Adipocyte (in vitro differentiated cells): Measurements from ENCODE around the gene FURIN.
"Not testable (repeated sequence)": the region's sequence is repeated elsewhere in the genome, so short reads cannot be mapped to it uniquely, and the experiment has no call there.

ENCODE experiments used
- DNase-seq: peaks from one replicate; pipeline ENCODE4 v3.0.0-alpha.2; 2015; ENCODE audit warnings: low read depth
- H3K27me3 ChIP-seq: replicated peaks from 2 replicates; pipeline ENCODE4 v1.7.0; 2013; ENCODE audit warnings: mild to moderate bottlenecking, low read length, moderate library complexity; ENCODE audit not compliant: control insufficient read depth, insufficient read depth
- H3K36me3 ChIP-seq: 2 replicates; pipeline ENCODE4 v1.7.0; 2013; ENCODE audit warnings: low read length, mild to moderate bottlenecking, moderate library complexity; ENCODE audit not compliant: control insufficient read depth, insufficient read depth, severe bottlenecking
- H3K4me1 ChIP-seq: 2 replicates; pipeline ENCODE4 v1.7.0; 2013; ENCODE audit warnings: mild to moderate bottlenecking, low read length, moderate library complexity; ENCODE audit not compliant: control insufficient read depth, insufficient read depth
- H3K4me3 ChIP-seq: 2 replicates; pipeline ENCODE4 v1.7.0; 2013; ENCODE audit warnings: mild to moderate bottlenecking, low read length, moderate library complexity
- H3K9ac ChIP-seq: 2 replicates; pipeline ENCODE4 v1.7.0; 2013; ENCODE audit warnings: mild to moderate bottlenecking, low read length, moderate library complexity
- H3K9me3 ChIP-seq: 2 replicates; pipeline ENCODE4 v1.7.0; 2013; ENCODE audit warnings: mild to moderate bottlenecking, low read length, moderate library complexity; ENCODE audit not compliant: control insufficient read depth

The FURIN gene

GRCh38 chr15:90845201-90845949 lies 23.0 kb upstream of the FURIN start:
- Histone ChIP-seq H3K9me3 (no peaks in the 10 kb centered on the region), H3K27me3 (peaks cover 4% of the 10 kb centered on the region), H3K4me1 (peaks cover 7% of the 10 kb centered on the region), H3K9ac (no peak overlapping the region), H3K36me3 (no peaks in the 10 kb centered on the region), H3K4me3 (no peak overlapping the region)
- DNase-seq: peak; percentile 77

GRCh38 chr15:90849424-90849823 lies 19.0 kb upstream of the FURIN start:
- H3K27me3 ChIP-seq, DNase-seq, H3K4me1 ChIP-seq, H3K4me3 ChIP-seq, H3K9me3 ChIP-seq, H3K9ac ChIP-seq, H3K36me3 ChIP-seq: not testable (repeated sequence)

GRCh38 chr15:90851114-90851513 lies 17.3 kb upstream of the FURIN start:
- no peak for DNase-seq
- no peak overlapping the region for H3K9ac ChIP-seq
- no peaks in the 10 kb centered on the region for H3K4me1 ChIP-seq
- no peak overlapping the region for H3K4me3 ChIP-seq
- H3K27me3 ChIP-seq: no peaks in the 10 kb centered on the region
- H3K9me3 ChIP-seq: no peaks in the 10 kb centered on the region
- H3K36me3 ChIP-seq: no peaks in the 10 kb centered on the region

GRCh38 chr15:90851940-90852339 lies 16.4 kb upstream of the FURIN start:
- Histone ChIP-seq H3K4me1 (no peaks in the 10 kb centered on the region), H3K9ac (no peak overlapping the region), H3K9me3 (no peaks in the 10 kb centered on the region), H3K36me3 (no peaks in the 10 kb centered on the region), H3K27me3 (no peaks in the 10 kb centered on the region), H3K4me3 (no peak overlapping the region)
- DNase-seq: no peak

GRCh38 chr15:90855139-90855538 lies 13.2 kb upstream of the FURIN start:
- Histone ChIP-seq H3K4me1 (peaks cover 8% of the 10 kb centered on the region), H3K9me3 (no peaks in the 10 kb centered on the region), H3K36me3 (no peaks in the 10 kb centered on the region), H3K27me3 (no peaks in the 10 kb centered on the region), H3K4me3 (no peak overlapping the region), H3K9ac (no peak overlapping the region)
- no peak for DNase-seq

- no peaks in the 10 kb centered on the region for H3K36me3 ChIP-seq
- no peak overlapping the region for H3K4me3 ChIP-seq
- H3K4me1 ChIP-seq: peaks cover 8% of the 10 kb centered on the region
- H3K27me3 ChIP-seq: no peaks in the 10 kb centered on the region
- H3K9ac ChIP-seq: no peak overlapping the region
- no peaks in the 10 kb centered on the region for H3K9me3 ChIP-seq
- no peak for DNase-seq
Measured at GRCh38 chr15:90857337-90857736, 11.1 kb upstream of the FURIN start.

GRCh38 chr15:90857883-90858443 lies 10.4 kb upstream of the FURIN start:
- DNase-seq: no peak
- H3K4me1 ChIP-seq: peaks cover 12% of the 10 kb centered on the region
- no peak overlapping the region for H3K4me3 ChIP-seq
- H3K9ac ChIP-seq: no peak overlapping the region
- H3K9me3 ChIP-seq: no peaks in the 10 kb centered on the region
- no peaks in the 10 kb centered on the region for H3K27me3 ChIP-seq
- no peaks in the 10 kb centered on the region for H3K36me3 ChIP-seq

GRCh38 chr15:90859234-90860131 lies 8.9 kb upstream of the FURIN start:
- Histone ChIP-seq H3K9ac (no peak overlapping the region), H3K27me3 (no peaks in the 10 kb centered on the region), H3K4me1 (peaks cover 25% of the 10 kb centered on the region), H3K4me3 (no peak overlapping the region), H3K9me3 (no peaks in the 10 kb centered on the region), H3K36me3 (no peaks in the 10 kb centered on the region)
- no peak for DNase-seq

- Histone ChIP-seq H3K4me3 (no peak overlapping the region), H3K36me3 (no peaks in the 10 kb centered on the region), H3K27me3 (no peaks in the 10 kb centered on the region), H3K9me3 (no peaks in the 10 kb centered on the region), H3K4me1 (peaks cover 25% of the 10 kb centered on the region), H3K9ac (no peak overlapping the region)
- no peak for DNase-seq
Measured at GRCh38 chr15:90860450-90860849, 7.9 kb upstream of the FURIN start.

GRCh38 chr15:90860942-90861675 lies 7.3 kb upstream of the FURIN start:
- no peak for DNase-seq
- no peak overlapping the region for H3K9ac ChIP-seq
- no peaks in the 10 kb centered on the region for H3K9me3 ChIP-seq
- H3K27me3 ChIP-seq: no peaks in the 10 kb centered on the region
- H3K4me3 ChIP-seq: no peak overlapping the region
- no peaks in the 10 kb centered on the region for H3K36me3 ChIP-seq
- peaks cover 25% of the 10 kb centered on the region for H3K4me1 ChIP-seq

GRCh38 chr15:90862487-90862886 lies 5.9 kb upstream of the FURIN start:
- Histone ChIP-seq H3K9me3 (no peaks in the 10 kb centered on the region), H3K27me3 (no peaks in the 10 kb centered on the region), H3K4me1 (peaks cover 25% of the 10 kb centered on the region), H3K9ac (no peak overlapping the region), H3K36me3 (no peaks in the 10 kb centered on the region), H3K4me3 (no peak overlapping the region)
- DNase-seq: no peak
